Esophagus squamous epithelium (tissue), 5 donors: ENCODE results near the gene SEMA6D. TPM values are rescaled to one million over a fixed set of nuclear protein-coding genes. Genes with fewer than 3 reads are reported as not detected.

Source experiments
- DNase-seq: peaks from one replicate; lab custom pipeline; 2025; lab: John Stamatoyannopoulos, UW
- H3K27ac ChIP-seq, 4 donors: fragments of 200-600 bp; sonication (generic); one replicate each; pipeline ENCODE4 v1.5.1; 2016 to 2019; ENCODE audit warnings: mild to moderate bottlenecking in 1 of 4
- H3K27me3 ChIP-seq, 4 donors: fragments of 200-600 bp; sonication (generic); 1 replicate in 3 of 4; 2 replicates in 1 of 4; pipeline versions ENCODE4 v1.5.1 to v1.6.0; 2017 to 2021; ENCODE audit warnings: antibody characterized with exemption in 1 of 4
- H3K36me3 ChIP-seq, 3 donors: fragments of 200-600 bp; sonication (generic); one replicate each; pipeline ENCODE4 v1.5.1; 2016 to 2019
- H3K4me1 ChIP-seq, 3 donors: fragments of 200-600 bp; sonication (generic); one replicate each; pipeline ENCODE4 v1.5.1; 2017 to 2019
- H3K4me3 ChIP-seq, 4 donors: fragments of 200-600 bp; sonication (generic); 1 replicate in 3 of 4; 2 replicates in 1 of 4; pipeline ENCODE4 v1.5.1; 2016 to 2019; ENCODE audit warnings: mild to moderate bottlenecking in 2 of 4, moderate library complexity in 1 of 4
- H3K9me3 ChIP-seq, 3 donors: fragments of 200-600 bp; sonication (generic); one replicate each; pipeline ENCODE4 v1.5.1; 2016 to 2019
- CTCF ChIP-seq, 6 experiments: fragments of 450-650 bp in 4 of 6; fragments of 200-600 bp in 2 of 6; sonication (generic) in 2 of 6; IDR thresholded peaks; one replicate each; pipeline ENCODE4 v1.5.1; 2016 to 2019; ENCODE audit warnings: antibody characterized with exemption in 6 of 6, mild to moderate bottlenecking in 4 of 6, moderate library complexity in 4 of 6
- POLR2A ChIP-seq, 4 donors: fragments of 450-650 bp; IDR thresholded peaks; one replicate each; pipeline ENCODE4 v1.6.1; 2017; ENCODE audit warnings: antibody characterized with exemption in 4 of 4, mild to moderate bottlenecking in 4 of 4, moderate library complexity in 3 of 4
- WGBS, 2 donors: methylation state at CpG; one replicate each; pipeline ENCODE4 v1.1.5; 2018; 5-methylcytosine and 5-hydroxymethylcytosine counted together
- intact Hi-C: fragments of 100-400 bp; cut with DNase I; formaldehyde crosslinking; loops from one replicate; pipeline ENCODE4 v1.15.0; 2022
- total RNA-seq, 4 donors: library from RNA; depleted of rRNA; stranded (reverse); fragments of >200 nt; gene quantifications; one replicate each; pipeline ENCODE4 v1.1.0, GENCODE V29; 2016
- donor health status: DM: yes; HTN: yes; CAD: no.

Gene SEMA6D
- total RNA-seq, 4 donors from 2014 or later: 0.40 to 4.0 (median 1.1) TPM

- intact Hi-C loops: no loop called here
- no peaks in the 10 kb centered on the region for H3K36me3 ChIP-seq
- no peaks in the 10 kb centered on the region for H3K9me3 ChIP-seq
- peaks cover 0 to 51% (median 0%) of the 10 kb centered on the region in 4 donors for H3K27me3 ChIP-seq
- TF ChIP-seq CTCF (IDR thresholded peaks at IDR 0.05) (no peak), POLR2A (IDR thresholded peaks at IDR 0.05) (no peak)
- 57% methylated on average over 4 of the region's 4 CpGs for WGBS, 2 donors
- no peak for DNase-seq
- H3K4me1 ChIP-seq: peaks cover 7 to 54% (median 10%) of the 10 kb centered on the region in 3 donors
- H3K4me3 ChIP-seq: no peak overlapping the region
- peak overlapping the region in 1 of 4 donors; percentile 12 for H3K27ac ChIP-seq
Observed at GRCh38 chr15:47721676-47722075, 4.4 kb downstream of the SEMA6D start.

- intact Hi-C loops: no loop called here
- WGBS, 2 donors: 86 to 90% methylated on average over 2 of the region's 2 CpGs
- Histone ChIP-seq H3K4me1 (peaks cover 0 to 34% (median 6%) of the 10 kb centered on the region in 3 donors), H3K9me3 (no peaks in the 10 kb centered on the region), H3K4me3 (no peak overlapping the region), H3K27ac (no peak overlapping the region), H3K27me3 (peaks cover 0 to 25% (median 0%) of the 10 kb centered on the region in 4 donors), H3K36me3 (no peaks in the 10 kb centered on the region)
- TF ChIP-seq POLR2A (IDR thresholded peaks at IDR 0.05): no peak
- TF ChIP-seq CTCF (IDR thresholded peaks at IDR 0.05): no peak
- DNase-seq: no peak
Observed at GRCh38 chr15:47724346-47724745, 7.0 kb downstream of the SEMA6D start.

GRCh38 chr15:47725051-47725450 is 7.7 kb downstream of the SEMA6D start:
- Histone ChIP-seq H3K4me1 (peaks cover 0 to 27% (median 6%) of the 10 kb centered on the region in 3 donors), H3K9me3 (no peaks in the 10 kb centered on the region), H3K36me3 (no peaks in the 10 kb centered on the region), H3K27me3 (peaks cover 0 to 17% (median 0%) of the 10 kb centered on the region in 4 donors), H3K4me3 (no peak overlapping the region), H3K27ac (no peak overlapping the region)
- TF ChIP-seq CTCF (IDR thresholded peaks at IDR 0.05) (no peak), POLR2A (IDR thresholded peaks at IDR 0.05) (no peak)
- DNase-seq: no peak
- WGBS, 2 donors: 75 to 86% methylated on average over 4 of the region's 4 CpGs
- intact Hi-C loops: no loop called here

- WGBS, 2 donors: 57 to 68% methylated on average over 5 to 6 of the region's 6 CpGs
- no peaks in the 10 kb centered on the region for H3K9me3 ChIP-seq
- TF ChIP-seq POLR2A (IDR thresholded peaks at IDR 0.05): no peak
- TF ChIP-seq CTCF (IDR thresholded peaks at IDR 0.05): no peak
- H3K4me1 ChIP-seq: peaks cover 0 to 19% (median 6%) of the 10 kb centered on the region in 3 donors
- H3K4me3 ChIP-seq: no peak overlapping the region
- peaks cover 0 to 9% (median 0%) of the 10 kb centered on the region in 4 donors for H3K27me3 ChIP-seq
- intact Hi-C loops: no loop called here
- H3K27ac ChIP-seq: peak overlapping the region in 1 of 4 donors; percentile 12
- H3K36me3 ChIP-seq: no peaks in the 10 kb centered on the region
- DNase-seq: no peak
Observed at GRCh38 chr15:47725906-47726305, 8.6 kb downstream of the SEMA6D start.

- peaks cover 0 to 5% (median 0%) of the 10 kb centered on the region in 4 donors for H3K27me3 ChIP-seq
- no peak overlapping the region for H3K4me3 ChIP-seq
- no peaks in the 10 kb centered on the region for H3K9me3 ChIP-seq
- H3K4me1 ChIP-seq: peaks cover 0 to 17% (median 6%) of the 10 kb centered on the region in 3 donors
- no peaks in the 10 kb centered on the region for H3K36me3 ChIP-seq
- H3K27ac ChIP-seq: peak overlapping the region in 1 of 4 donors; percentile 12
- no peak for DNase-seq
- no peak for TF ChIP-seq POLR2A (IDR thresholded peaks at IDR 0.05)
- TF ChIP-seq CTCF (IDR thresholded peaks at IDR 0.05): no peak
- intact Hi-C loops: no loop called here
- WGBS, 2 donors: 18 to 20% methylated on average over 1 of the region's 1 CpG
Observed at GRCh38 chr15:47726399-47726823, 9.1 kb downstream of the SEMA6D start.
